GM12878 (cell line): ENCODE data around the gene ARL11. TPM values are rescaled to one million over a fixed set of nuclear protein-coding genes. Genes with fewer than 3 reads are reported as not detected.

Experiments
- ATAC-seq: fragments of 200-7000 bp; cut with Tn5 transposase; 3 replicates; pipeline ENCODE4 v1.9.1; 2020; ENCODE audit warnings: mild to moderate bottlenecking, moderate library complexity
- BruUV-seq: library from RNA; stranded (reverse); fragments of 400-500 nt; replicated peaks from 2 replicates; lab custom pipeline; 2021; lab: Mats Ljungman, UMichigan
- CTCF ChIA-PET: fragments of 300-600 bp; sonication (Branson Sonifier 250); formaldehyde crosslinking; extraction: SDS; loops from one replicate; lab custom pipeline; 2021; ENCODE audit warnings: inconsistent platforms; lab: Yijun Ruan, JAX
- POLR2A ChIA-PET: fragments of 350-600 bp; formaldehyde crosslinking; extraction: SDS; loops from one replicate; lab custom pipeline; 2021; ENCODE audit warnings: inconsistent platforms; lab: Charles Lee
- RAD21 ChIA-PET: fragments of 300-600 bp; sonication (Branson Sonifier 250); formaldehyde crosslinking; loops from one replicate; lab custom pipeline; 2023; ENCODE audit warnings: antibody characterized with exemption; ENCODE audit not compliant: unreplicated experiment; lab: Charles Lee
- SMC1A ChIA-PET: fragments of 300-600 bp; sonication (Branson Sonifier 250); formaldehyde crosslinking; loops from one replicate; lab custom pipeline; 2023; ENCODE audit not compliant: unreplicated experiment, uncharacterized antibody; lab: Charles Lee
- DNase-seq: peaks from one replicate; pipeline ENCODE4 v3.0.0-alpha.2; 2011; ENCODE audit warnings: low read depth, low spot score
- FAIRE-seq: peaks from 3 replicates; lab custom pipeline; 2011; peaks lifted over from hg19 to GRCh38; lab: Jason Lieb, UNC
- H2AFZ ChIP-seq: 2 replicates; pipeline ENCODE4 v1.6.0; 2011; ENCODE audit warnings: low read depth, low read length, control low read depth; ENCODE audit not compliant: control insufficient read depth
- H3K27ac ChIP-seq: 2 replicates; pipeline ENCODE4 v1.5.1; 2011; ENCODE audit warnings: control low read depth; ENCODE audit not compliant: control insufficient read depth, insufficient read depth
- H3K27me3 ChIP-seq, 2 experiments: replicated peaks in 1 of 2; 2 replicates each; pipeline versions ENCODE4 v1.6.0 to v1.6.1; 2011; ENCODE audit warnings: low read length in 1 of 2; ENCODE audit not compliant: control insufficient read depth in 2 of 2, insufficient read depth in 2 of 2
- H3K36me3 ChIP-seq, 2 experiments: 2 replicates each; pipeline ENCODE4 v1.5.1; 2011; ENCODE audit warnings: low read length in 1 of 2; ENCODE audit not compliant: control insufficient read depth in 2 of 2, insufficient read depth in 2 of 2
- H3K4me1 ChIP-seq: 2 replicates; pipeline ENCODE4 v1.6.1; 2011; ENCODE audit warnings: mild to moderate bottlenecking, low read length, moderate library complexity, mixed read lengths; ENCODE audit not compliant: control insufficient read depth, insufficient read depth
- H3K4me2 ChIP-seq: 2 replicates; pipeline ENCODE4 v1.6.0; 2011; ENCODE audit warnings: control low read depth; ENCODE audit not compliant: control insufficient read depth, insufficient read depth
- H3K4me3 ChIP-seq: fragments of 200-600 bp; sonication (generic); 2 replicates; pipeline ENCODE4 v1.5.1; 2016
- H3K79me2 ChIP-seq: 2 replicates; pipeline ENCODE4 v1.6.0; 2011; ENCODE audit warnings: low read length; ENCODE audit not compliant: control insufficient read depth, insufficient read depth
- H3K9ac ChIP-seq: 2 replicates; pipeline ENCODE4 v1.8.0; 2011; ENCODE audit warnings: low read length, control low read depth, mixed read lengths; ENCODE audit not compliant: control insufficient read depth, insufficient read depth
- H3K9me3 ChIP-seq: replicated peaks from 3 replicates; pipeline ENCODE4 v1.5.1; 2011; ENCODE audit warnings: mild to moderate bottlenecking, low read length; ENCODE audit not compliant: control insufficient read depth, insufficient read depth
- H4K20me1 ChIP-seq: 2 replicates; pipeline ENCODE4 v1.6.0; 2011; ENCODE audit not compliant: control insufficient read depth, insufficient read depth
- DPF2 ChIP-seq: fragments of 450-650 bp; IDR thresholded peaks from 2 replicates; pipeline ENCODE4 v1.6.1; 2017; ENCODE audit warnings: mild to moderate bottlenecking
- GATAD2B ChIP-seq: fragments of 450-650 bp; conservative IDR thresholded peaks from 2 replicates; pipeline ENCODE4 v1.6.1; 2017; ENCODE audit warnings: low read depth, mild to moderate bottlenecking, moderate library complexity
- IKZF1 ChIP-seq: fragments of 450-650 bp; conservative IDR thresholded peaks from 2 replicates; pipeline ENCODE4 v1.6.1; 2017; ENCODE audit warnings: antibody characterized with exemption, mild to moderate bottlenecking
- SP1 ChIP-seq: IDR thresholded peaks from one replicate; pipeline ENCODE4 v1.6.1; 2011; ENCODE audit warnings: low read depth, low read length
- SUZ12 ChIP-seq: fragments of 200-600 bp; sonication (generic); IDR thresholded peaks from one replicate; pipeline ENCODE4 v1.6.1; 2018; ENCODE audit warnings: antibody characterized with exemption, mild to moderate bottlenecking; ENCODE audit not compliant: unreplicated experiment
- YY1 ChIP-seq: IDR thresholded peaks from 2 replicates; pipeline ENCODE4 v1.6.1; 2011; ENCODE audit warnings: low read depth, mild to moderate bottlenecking, low read length
- WGBS: methylation state at CpG from one replicate; pipeline ENCODE4 v1.1.6; 2016; ENCODE audit warnings: low lambda C conversion rate; ENCODE audit not compliant: insufficient replicate concordance, insufficient coverage; ENCODE audit errors: missing lambda C conversion rate; 5-methylcytosine and 5-hydroxymethylcytosine counted together
- in situ Hi-C: fragments of 300-500 bp; cut with MboI; formaldehyde crosslinking; loops from 9 replicates; pipeline ENCODE4 v1.14.3; 2018; ENCODE audit warnings: mixed read lengths
- intact Hi-C: fragments of 100-400 bp; cut with micrococcal nuclease; formaldehyde crosslinking; loops from one replicate; pipeline ENCODE4 v1.14.2; 2022; ENCODE audit not compliant: unreplicated experiment
- polyA plus RNA-seq, 11 experiments: library from polyadenylated mRNA; depleted of rRNA in 4 of 11; unstranded in 6 of 11; stranded (reverse) in 5 of 11; fragments of >200 nt; fragmentation: Nextera tagmentation in 4 of 11; fragmentation: Illumina TruSeq in 1 of 11; extraction: Ambion mirVana in 4 of 11; extraction: Trizol in 1 of 11; gene quantifications; 1 replicate in 1 of 11; 2 replicates in 10 of 11; pipeline versions ENCODE4 v1.2.1 to v1.2.3, GENCODE V29; 2011 to 2016; ENCODE audit warnings: inconsistent platforms in 2 of 11, missing spikeins in 2 of 11, low read depth in 1 of 11
- total RNA-seq, 4 experiments: library from RNA; depleted of rRNA in 3 of 4; stranded (reverse); fragments of >200 nt in 3 of 4; fragmentation: Illumina TruSeq in 1 of 4; extraction: Trizol in 1 of 4; gene quantifications; 2 replicates each; pipeline versions ENCODE4 v1.2.1 to v1.2.3, GENCODE V29; 2013 to 2021
- TF ChIP-seq, protein P1 (sequence below): fragments of 450-650 bp; formaldehyde crosslinking; IDR thresholded peaks from 2 replicates; pipeline ENCODE4 v1.4.0; 2020; ENCODE audit warnings: mild to moderate bottlenecking, moderate library complexity

Gene ARL11
- total and polyA plus RNA-seq, 10 of the 15 experiments (the other 5 are each of a cell fraction or from before 2014, with no cell fraction given), result 2.0 to 7.2 (median 4.4) TPM

DNA sequence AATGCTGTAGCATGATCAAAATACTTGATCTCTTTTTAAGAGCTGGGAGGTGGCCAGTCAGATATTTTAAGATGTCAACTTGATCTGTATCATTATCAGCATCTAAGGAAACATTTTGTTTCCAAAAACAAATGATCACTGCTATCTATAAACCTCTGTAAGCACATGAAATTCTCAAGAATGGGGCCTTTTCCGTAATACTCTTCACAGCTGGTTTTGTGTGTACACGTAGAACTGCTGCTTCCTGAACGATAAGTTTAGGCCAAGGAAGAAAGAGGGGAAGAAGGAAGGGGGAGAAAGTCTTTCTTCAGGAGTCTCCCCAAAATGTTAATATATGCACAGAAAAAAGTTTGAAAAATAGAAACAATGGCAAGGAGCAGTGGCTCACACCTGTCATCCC is 25.7 kb downstream of the ARL11 start:
- no peak for FAIRE-seq
- ATAC-seq, result no peak
- BruUV-seq, result no TSS peak
- no peak overlapping the region for H3K27ac ChIP-seq
- H3K79me2 ChIP-seq, result no peaks in the 10 kb centered on the region
- CTCF ChIA-PET, result interaction anchor here (1.7 kb wide), 1 partner anchor 17 kb away, joined by 4 read pairs; no protein-coding TSS in a partner anchor
- no peaks in the 10 kb centered on the region for H3K9me3 ChIP-seq
- no peak overlapping the region for H3K4me2 ChIP-seq
- 100% methylated on average over 3 of the region's 3 CpGs for WGBS
- SMC1A ChIA-PET, result no interaction called here
- in situ Hi-C loops, result loop anchor here (25.0 kb wide), 1 partner anchor 1408 kb away; no protein-coding TSS in a partner anchor
- POLR2A ChIA-PET, result no interaction called here
- no peaks in the 10 kb centered on the region for H3K4me1 ChIP-seq
- H3K9ac ChIP-seq, result no peak overlapping the region
- RAD21 ChIA-PET, result no interaction called here
- no peak overlapping the region for H2AFZ ChIP-seq
- no peak for DNase-seq
- TF ChIP-seq IKZF1 (no peak), SUZ12 (no peak), SP1 (no peak), GATAD2B (no peak), DPF2 (no peak), YY1 (no peak)
- TF ChIP-seq, protein P1, sequence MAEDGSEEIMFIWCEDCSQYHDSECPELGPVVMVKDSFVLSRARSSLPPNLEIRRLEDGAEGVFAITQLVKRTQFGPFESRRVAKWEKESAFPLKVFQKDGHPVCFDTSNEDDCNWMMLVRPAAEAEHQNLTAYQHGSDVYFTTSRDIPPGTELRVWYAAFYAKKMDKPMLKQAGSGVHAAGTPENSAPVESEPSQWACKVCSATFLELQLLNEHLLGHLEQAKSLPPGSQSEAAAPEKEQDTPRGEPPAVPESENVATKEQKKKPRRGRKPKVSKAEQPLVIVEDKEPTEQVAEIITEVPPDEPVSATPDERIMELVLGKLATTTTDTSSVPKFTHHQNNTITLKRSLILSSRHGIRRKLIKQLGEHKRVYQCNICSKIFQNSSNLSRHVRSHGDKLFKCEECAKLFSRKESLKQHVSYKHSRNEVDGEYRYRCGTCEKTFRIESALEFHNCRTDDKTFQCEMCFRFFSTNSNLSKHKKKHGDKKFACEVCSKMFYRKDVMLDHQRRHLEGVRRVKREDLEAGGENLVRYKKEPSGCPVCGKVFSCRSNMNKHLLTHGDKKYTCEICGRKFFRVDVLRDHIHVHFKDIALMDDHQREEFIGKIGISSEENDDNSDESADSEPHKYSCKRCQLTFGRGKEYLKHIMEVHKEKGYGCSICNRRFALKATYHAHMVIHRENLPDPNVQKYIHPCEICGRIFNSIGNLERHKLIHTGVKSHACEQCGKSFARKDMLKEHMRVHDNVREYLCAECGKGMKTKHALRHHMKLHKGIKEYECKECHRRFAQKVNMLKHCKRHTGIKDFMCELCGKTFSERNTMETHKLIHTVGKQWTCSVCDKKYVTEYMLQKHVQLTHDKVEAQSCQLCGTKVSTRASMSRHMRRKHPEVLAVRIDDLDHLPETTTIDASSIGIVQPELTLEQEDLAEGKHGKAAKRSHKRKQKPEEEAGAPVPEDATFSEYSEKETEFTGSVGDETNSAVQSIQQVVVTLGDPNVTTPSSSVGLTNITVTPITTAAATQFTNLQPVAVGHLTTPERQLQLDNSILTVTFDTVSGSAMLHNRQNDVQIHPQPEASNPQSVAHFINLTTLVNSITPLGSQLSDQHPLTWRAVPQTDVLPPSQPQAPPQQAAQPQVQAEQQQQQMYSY, result no peak
- no peaks in the 10 kb centered on the region for H4K20me1 ChIP-seq
- intact Hi-C loops, result loop anchor here (5.0 kb wide), 2 partner anchors 193 to 1193 kb away; no protein-coding TSS in a partner anchor
- no peak overlapping the region for H3K4me3 ChIP-seq
- no peaks in the 10 kb centered on the region for H3K36me3 ChIP-seq
- H3K27me3 ChIP-seq, result no peaks in the 10 kb centered on the region
